LNCaP clone FGC (cell line): Measurements from ENCODE around the gene RPL35.
A peak's percentile ranks its signal among the peaks of the same experiment; 100 is the strongest.

Experiments used
- DNase-seq: peaks from one replicate; pipeline ENCODE4 v3.0.0-alpha.2; 2011; ENCODE audit warnings: low read depth
- H3K4me3 ChIP-seq: 2 replicates; pipeline ENCODE4 v1.5.1; 2011; ENCODE audit warnings: mild to moderate bottlenecking, low read depth, low read length, control low read depth
- TF ChIP-seq, protein P1 (sequence below): IDR thresholded peaks from 2 replicates; pipeline ENCODE4 v1.5.1; 2012; ENCODE audit warnings: mild to moderate bottlenecking; ENCODE audit not compliant: control insufficient read depth, insufficient read depth; ENCODE audit errors: extremely low read depth

RPL35 gene

GRCh38 chr9:124877021-124877782 is 15.4 kb upstream of the RPL35 start:
- TF ChIP-seq, protein P1, sequence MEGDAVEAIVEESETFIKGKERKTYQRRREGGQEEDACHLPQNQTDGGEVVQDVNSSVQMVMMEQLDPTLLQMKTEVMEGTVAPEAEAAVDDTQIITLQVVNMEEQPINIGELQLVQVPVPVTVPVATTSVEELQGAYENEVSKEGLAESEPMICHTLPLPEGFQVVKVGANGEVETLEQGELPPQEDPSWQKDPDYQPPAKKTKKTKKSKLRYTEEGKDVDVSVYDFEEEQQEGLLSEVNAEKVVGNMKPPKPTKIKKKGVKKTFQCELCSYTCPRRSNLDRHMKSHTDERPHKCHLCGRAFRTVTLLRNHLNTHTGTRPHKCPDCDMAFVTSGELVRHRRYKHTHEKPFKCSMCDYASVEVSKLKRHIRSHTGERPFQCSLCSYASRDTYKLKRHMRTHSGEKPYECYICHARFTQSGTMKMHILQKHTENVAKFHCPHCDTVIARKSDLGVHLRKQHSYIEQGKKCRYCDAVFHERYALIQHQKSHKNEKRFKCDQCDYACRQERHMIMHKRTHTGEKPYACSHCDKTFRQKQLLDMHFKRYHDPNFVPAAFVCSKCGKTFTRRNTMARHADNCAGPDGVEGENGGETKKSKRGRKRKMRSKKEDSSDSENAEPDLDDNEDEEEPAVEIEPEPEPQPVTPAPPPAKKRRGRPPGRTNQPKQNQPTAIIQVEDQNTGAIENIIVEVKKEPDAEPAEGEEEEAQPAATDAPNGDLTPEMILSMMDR, result no peak
- DNase-seq, result no peak
- H3K4me3 ChIP-seq, result no peak overlapping the region

GRCh38 chr9:124875501-124875900 is 13.7 kb upstream of the RPL35 start:
- H3K4me3 ChIP-seq, result no peak overlapping the region
- TF ChIP-seq, protein P1, result no peak
- no peak for DNase-seq

GRCh38 chr9:124873664-124874063 is 11.9 kb upstream of the RPL35 start:
- H3K4me3 ChIP-seq, result no peak overlapping the region
- TF ChIP-seq, protein P1, result no peak
- DNase-seq, result no peak

GRCh38 chr9:124871156-124871561 is 9.4 kb upstream of the RPL35 start:
- DNase-seq, result no peak
- TF ChIP-seq, protein P1, result no peak
- H3K4me3 ChIP-seq, result peak overlapping the region; percentile 97

DNA sequence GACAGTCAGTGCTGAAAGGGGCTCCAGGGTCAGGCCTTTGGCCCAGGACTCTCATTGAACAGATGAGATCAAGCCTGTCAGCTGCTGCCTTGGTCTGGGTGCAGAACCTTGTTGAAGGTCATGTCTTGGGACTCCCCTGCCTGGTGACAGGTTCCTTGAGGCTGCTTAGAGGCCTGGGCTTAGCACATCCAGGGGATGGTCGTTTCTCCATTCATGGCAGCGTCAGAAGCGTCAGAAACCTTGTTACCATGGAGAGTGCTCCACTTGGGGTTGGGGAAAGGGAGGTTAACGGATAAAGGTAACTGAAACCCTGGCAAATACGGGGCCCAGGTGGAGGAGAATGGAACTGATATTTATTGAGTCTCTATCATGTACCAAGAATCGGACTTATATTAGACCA is 9.0 kb upstream of the RPL35 start:
- H3K4me3 ChIP-seq, result peak overlapping the region; percentile 97
- TF ChIP-seq, protein P1, result no peak
- DNase-seq, result no peak

DNA sequence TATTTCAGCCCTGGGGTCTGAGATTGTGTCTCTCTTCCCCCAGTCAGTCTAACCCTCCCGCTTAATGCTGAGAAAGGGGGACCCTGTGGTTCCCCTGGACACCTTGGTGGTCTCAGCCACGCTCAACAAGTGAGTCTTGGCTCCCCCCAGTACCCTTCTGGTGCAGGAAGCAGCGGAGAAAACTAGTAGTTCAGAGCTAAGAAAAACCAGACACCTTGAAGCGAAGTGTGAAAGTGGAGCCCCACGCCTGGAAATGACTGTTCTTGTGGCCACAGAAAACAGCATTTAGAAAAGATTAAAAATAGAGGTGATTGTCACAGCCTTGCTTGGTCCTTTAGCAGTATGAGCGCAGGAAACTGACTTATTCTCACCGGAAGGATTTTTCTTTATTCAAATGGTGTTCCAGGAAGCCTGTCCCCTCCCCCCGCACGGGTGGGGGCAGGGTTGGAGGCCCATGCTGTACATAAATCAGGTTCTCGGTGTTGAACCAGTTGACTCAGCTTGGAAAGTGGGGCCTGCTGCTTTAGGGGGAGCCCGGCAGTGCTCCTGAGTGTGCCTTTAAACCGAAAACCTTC is 8.3 kb upstream of the RPL35 start:
- H3K4me3 ChIP-seq, result peak overlapping the region; percentile 97
- no peak for DNase-seq

More for the DNA sequence above, 8.3 kb upstream of the RPL35 start:
- TF ChIP-seq, protein P1, result no peak
